GM13976 (cell line): Measurements from ENCODE around the gene TPT1.

Experiments used
- DNase-seq: peaks from one replicate; pipeline ENCODE4 v3.0.0; 2012; ENCODE audit warnings: low spot score
- CTCF ChIP-seq: IDR thresholded peaks from 2 replicates; pipeline ENCODE4 v1.5.1; 2012; ENCODE audit warnings: borderline replicate concordance, mild to moderate bottlenecking; ENCODE audit not compliant: insufficient read depth; ENCODE audit errors: extremely low read depth, missing control alignments, control extremely low read depth
- in situ Hi-C: fragments of 300-500 bp; cut with MboI; formaldehyde crosslinking; loops from one replicate; pipeline ENCODE4 v1.12.0; 2022; ENCODE audit warnings: low sequenced_read_pairs, mixed read lengths, inconsistent platforms; ENCODE audit not compliant: unreplicated experiment

Gene TPT1

GRCh38 chr13:45327253-45327955 is 13.6 kb downstream of the TPT1 start:
- in situ Hi-C loops = no loop called here
- no peak for TF ChIP-seq CTCF
- DNase-seq = no peak

GRCh38 chr13:45325806-45326205 is 15.2 kb downstream of the TPT1 start:
- TF ChIP-seq CTCF = no peak
- in situ Hi-C loops = no loop called here
- DNase-seq = no peak

- in situ Hi-C loops = no loop called here
- TF ChIP-seq CTCF = no peak
- DNase-seq = no peak
Measured at GRCh38 chr13:45320876-45321629, 19.9 kb downstream of the TPT1 start.

GRCh38 chr13:45316996-45317395 is 24.0 kb downstream of the TPT1 start:
- in situ Hi-C loops = no loop called here
- DNase-seq = no peak
- TF ChIP-seq CTCF = no peak

GRCh38 chr13:45316338-45316737 is 24.6 kb downstream of the TPT1 start:
- TF ChIP-seq CTCF = no peak
- DNase-seq = no peak
- in situ Hi-C loops = no loop called here

- in situ Hi-C loops = no loop called here
- no peak for DNase-seq
- TF ChIP-seq CTCF = no peak
Measured at GRCh38 chr13:45315520-45316167, 25.3 kb downstream of the TPT1 start.
